ENCODE results near the gene OR6K2. TPM values are rescaled to one million over a fixed set of nuclear protein-coding genes. Genes with fewer than 3 reads are reported as not detected.
"Not testable (repeated sequence)": the region's sequence is repeated elsewhere in the genome, so short reads cannot be mapped to it uniquely, and the experiment has no call there.

OR6K2 gene
- polyA plus RNA-seq, 1 donor, result not detected

DNA sequence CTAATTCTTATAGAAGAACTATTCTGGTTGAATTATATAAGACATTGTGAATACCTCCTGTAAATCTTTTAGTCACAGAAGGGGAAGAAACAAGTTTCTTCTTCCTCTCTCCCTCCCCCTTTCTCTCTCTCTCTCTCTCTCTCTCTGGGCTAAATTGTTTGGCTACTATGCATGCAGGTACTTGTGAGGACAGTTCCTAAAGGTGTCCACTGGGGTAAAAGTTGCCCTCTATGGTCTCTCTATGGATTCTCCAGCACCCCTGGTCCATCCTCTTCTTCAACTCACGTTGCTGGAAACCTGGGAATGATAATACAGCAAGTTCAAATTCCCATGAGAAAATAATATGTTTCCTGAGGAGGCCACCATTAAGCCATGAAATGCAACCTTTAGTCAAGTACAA, 14.3 kb upstream of the OR6K2 start:
- H3K36me3 ChIP-seq (ENCODE audit: control insufficient read depth, insufficient read depth, low read length), result no peaks in the 10 kb centered on the region
- no peaks in the 10 kb centered on the region for H3K27me3 ChIP-seq (ENCODE audit: control insufficient read depth, insufficient read depth, low read length)
- H3K4me3 ChIP-seq (ENCODE audit: low read length), result no peak overlapping the region
- WGBS (ENCODE audit: insufficient coverage, low lambda C conversion rate), result no CpG with 5 or more reads among the region's 1 CpG
- H3K4me1 ChIP-seq (ENCODE audit: control insufficient read depth, insufficient read depth, low read length), result no peaks in the 10 kb centered on the region
- H3K9me3 ChIP-seq (ENCODE audit: control insufficient read depth, low read depth, low read length), result no peaks in the 10 kb centered on the region
- no peak for DNase-seq
- H3K27ac ChIP-seq (ENCODE audit: low read length), result no peak overlapping the region

DNA sequence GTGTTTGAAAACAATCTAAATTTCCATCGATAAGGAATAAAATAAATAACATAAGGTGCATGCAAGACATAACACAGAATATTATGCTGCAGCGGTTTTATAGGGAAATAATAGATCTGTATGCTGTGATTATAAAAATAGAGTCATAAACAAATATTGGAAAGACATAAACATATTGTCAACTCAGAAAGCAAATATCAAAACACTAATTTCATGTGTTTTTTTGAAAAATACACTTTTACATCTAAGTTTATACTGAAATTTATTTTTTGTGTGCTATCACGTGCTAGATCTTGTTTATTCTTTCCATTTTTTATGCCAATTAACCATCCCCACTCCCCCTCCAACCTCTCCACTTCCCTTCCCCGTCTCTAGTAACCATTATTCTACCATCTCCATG, 10.6 kb upstream of the OR6K2 start:
- Histone ChIP-seq H3K4me3 (ENCODE audit: low read length) (no peak overlapping the region), H3K27me3 (ENCODE audit: control insufficient read depth, insufficient read depth, low read length) (no peaks in the 10 kb centered on the region), H3K4me1 (ENCODE audit: control insufficient read depth, insufficient read depth, low read length) (no peaks in the 10 kb centered on the region), H3K36me3 (ENCODE audit: control insufficient read depth, insufficient read depth, low read length) (no peaks in the 10 kb centered on the region), H3K9me3 (ENCODE audit: control insufficient read depth, low read depth, low read length) (no peaks in the 10 kb centered on the region), H3K27ac (ENCODE audit: low read length) (no peak overlapping the region)
- no peak for DNase-seq
- WGBS (ENCODE audit: insufficient coverage, low lambda C conversion rate), result 74% methylated on average over 4 of the region's 4 CpGs

DNA sequence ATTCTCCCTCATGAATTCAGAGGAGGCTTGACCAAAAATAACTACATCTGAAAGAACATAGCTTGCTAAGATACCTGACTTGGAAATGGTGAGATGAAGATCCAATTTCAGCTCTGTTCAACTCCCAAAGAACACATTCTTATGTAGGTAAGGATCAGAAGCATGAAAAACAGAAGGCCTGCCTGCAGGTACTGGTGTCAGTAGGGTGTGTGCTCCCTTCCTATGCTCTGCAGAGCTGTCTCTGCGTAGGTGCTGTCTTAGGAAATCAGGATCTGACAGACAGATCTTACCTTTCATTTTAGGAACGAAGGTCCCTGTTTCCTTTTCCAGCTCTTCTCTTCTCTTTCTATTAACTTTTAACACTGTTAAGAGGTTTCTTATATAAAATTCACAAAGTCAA, 5.6 kb upstream of the OR6K2 start:
- H3K36me3 ChIP-seq (ENCODE audit: control insufficient read depth, insufficient read depth, low read length), result no peaks in the 10 kb centered on the region
- no peak overlapping the region for H3K27ac ChIP-seq (ENCODE audit: low read length)
- H3K27me3 ChIP-seq (ENCODE audit: control insufficient read depth, insufficient read depth, low read length), result no peaks in the 10 kb centered on the region
- WGBS (ENCODE audit: insufficient coverage, low lambda C conversion rate), result 50% methylated on average over 2 of the region's 2 CpGs
- DNase-seq, result no peak
- no peaks in the 10 kb centered on the region for H3K4me1 ChIP-seq (ENCODE audit: control insufficient read depth, insufficient read depth, low read length)
- no peaks in the 10 kb centered on the region for H3K9me3 ChIP-seq (ENCODE audit: control insufficient read depth, low read depth, low read length)
- no peak overlapping the region for H3K4me3 ChIP-seq (ENCODE audit: low read length)

DNA sequence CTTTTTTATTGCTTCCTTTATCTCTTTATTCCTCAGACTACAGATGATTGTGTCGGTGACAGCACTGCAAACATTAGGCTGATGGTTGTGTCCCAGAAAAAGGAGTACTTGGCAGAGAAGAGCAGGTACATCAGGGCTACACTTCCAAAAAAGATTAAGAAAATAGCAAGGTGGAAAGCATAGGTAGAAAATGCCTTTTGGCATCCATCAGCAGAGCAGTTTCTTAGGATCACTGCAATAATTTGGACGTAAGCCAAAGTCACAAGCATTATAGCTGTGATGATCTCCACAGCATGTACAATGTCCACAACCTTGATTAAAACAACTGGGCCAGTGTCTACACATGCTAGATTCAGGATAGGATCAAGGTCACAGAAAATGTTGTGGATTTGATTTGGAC, 5.9 kb downstream of the OR6K2 start:
- no peaks in the 10 kb centered on the region for H3K27me3 ChIP-seq (ENCODE audit: control insufficient read depth, insufficient read depth, low read length)
- no peaks in the 10 kb centered on the region for H3K9me3 ChIP-seq (ENCODE audit: control insufficient read depth, low read depth, low read length)
- H3K4me1 ChIP-seq (ENCODE audit: control insufficient read depth, insufficient read depth, low read length), result no peaks in the 10 kb centered on the region
- H3K4me3 ChIP-seq (ENCODE audit: low read length), result no peak overlapping the region
- WGBS (ENCODE audit: insufficient coverage, low lambda C conversion rate), result no CpG with 5 or more reads among the region's 2 CpGs
- H3K27ac ChIP-seq (ENCODE audit: low read length), result no peak overlapping the region
- no peaks in the 10 kb centered on the region for H3K36me3 ChIP-seq (ENCODE audit: control insufficient read depth, insufficient read depth, low read length)
- DNase-seq, result no peak

DNA sequence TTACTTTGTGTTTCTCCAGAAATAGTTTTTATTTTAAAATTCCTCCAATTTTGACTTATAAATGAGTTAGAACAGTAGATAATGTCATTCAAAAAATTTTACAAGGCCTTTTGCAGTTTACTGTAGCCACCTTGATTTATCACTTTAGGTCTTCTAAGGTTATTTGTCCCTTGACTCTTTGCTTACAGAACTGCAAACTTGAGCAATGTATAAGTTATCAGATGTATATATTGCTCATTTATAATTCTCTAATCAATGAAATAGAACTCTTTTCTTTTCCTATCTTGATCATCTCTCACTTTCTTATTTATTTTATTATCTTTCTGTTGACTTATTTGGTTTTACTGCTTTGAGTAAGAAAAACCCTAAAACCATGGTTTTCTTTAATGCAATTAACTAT, 8.1 kb downstream of the OR6K2 start:
- no peak for DNase-seq
- Histone ChIP-seq H3K4me1 (ENCODE audit: control insufficient read depth, insufficient read depth, low read length) (no peaks in the 10 kb centered on the region), H3K36me3 (ENCODE audit: control insufficient read depth, insufficient read depth, low read length) (no peaks in the 10 kb centered on the region), H3K27ac (ENCODE audit: low read length) (no peak overlapping the region), H3K4me3 (ENCODE audit: low read length) (no peak overlapping the region), H3K9me3 (ENCODE audit: control insufficient read depth, low read depth, low read length) (no peaks in the 10 kb centered on the region), H3K27me3 (ENCODE audit: control insufficient read depth, insufficient read depth, low read length) (no peaks in the 10 kb centered on the region)

DNA sequence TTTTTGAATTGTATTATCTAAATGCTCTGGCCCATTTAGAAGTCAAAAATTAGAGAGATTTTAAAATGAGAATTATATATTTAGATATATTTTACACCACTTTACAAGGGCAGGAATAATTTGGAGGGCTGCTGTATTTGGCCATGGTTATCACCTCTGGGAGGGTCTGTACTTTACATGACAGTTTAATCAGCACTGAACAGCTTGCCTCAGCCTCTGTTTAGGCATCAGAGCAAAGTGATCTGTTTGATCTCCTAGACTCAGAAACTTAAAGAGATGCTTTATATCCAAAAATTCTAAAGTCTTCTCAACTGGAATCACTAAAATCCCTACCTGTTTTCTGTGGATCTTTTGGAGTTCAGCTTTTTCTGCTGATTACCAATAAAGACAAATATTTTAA, 8.5 kb downstream of the OR6K2 start:
- Histone ChIP-seq H3K9me3 (ENCODE audit: control insufficient read depth, low read depth, low read length) (no peaks in the 10 kb centered on the region), H3K36me3 (ENCODE audit: control insufficient read depth, insufficient read depth, low read length) (no peaks in the 10 kb centered on the region), H3K4me1 (ENCODE audit: control insufficient read depth, insufficient read depth, low read length) (no peaks in the 10 kb centered on the region), H3K27me3 (ENCODE audit: control insufficient read depth, insufficient read depth, low read length) (no peaks in the 10 kb centered on the region), H3K4me3 (ENCODE audit: low read length) (no peak overlapping the region), H3K27ac (ENCODE audit: low read length) (no peak overlapping the region)
- no peak for DNase-seq

DNA sequence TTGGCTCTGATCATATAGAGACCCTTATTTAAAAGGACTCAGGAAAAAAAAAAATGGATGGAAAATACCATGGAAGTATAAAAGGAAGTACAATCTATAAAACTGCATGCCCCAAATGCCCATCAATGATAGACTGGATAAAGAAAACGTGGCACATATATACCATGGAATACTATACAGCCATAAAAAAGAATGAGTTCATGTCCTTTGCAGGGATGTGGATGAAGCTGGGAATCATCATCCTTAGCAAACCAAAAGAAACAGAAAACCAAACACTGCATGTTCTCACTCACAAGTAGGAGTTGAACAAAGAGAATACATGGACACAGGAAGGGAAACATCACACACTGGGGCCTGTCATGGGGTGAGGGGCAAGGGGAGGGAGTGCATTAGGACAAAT, 9.3 kb downstream of the OR6K2 start:
- not testable (repeated sequence) for H3K27me3 ChIP-seq (ENCODE audit: control insufficient read depth, insufficient read depth, low read length); H3K27ac ChIP-seq (ENCODE audit: low read length); DNase-seq; H3K36me3 ChIP-seq (ENCODE audit: control insufficient read depth, insufficient read depth, low read length); H3K4me3 ChIP-seq (ENCODE audit: low read length); H3K9me3 ChIP-seq (ENCODE audit: control insufficient read depth, low read depth, low read length); H3K4me1 ChIP-seq (ENCODE audit: control insufficient read depth, insufficient read depth, low read length)
- 43% methylated on average over 1 of the region's 1 CpG for WGBS (ENCODE audit: insufficient coverage, low lambda C conversion rate)

DNA sequence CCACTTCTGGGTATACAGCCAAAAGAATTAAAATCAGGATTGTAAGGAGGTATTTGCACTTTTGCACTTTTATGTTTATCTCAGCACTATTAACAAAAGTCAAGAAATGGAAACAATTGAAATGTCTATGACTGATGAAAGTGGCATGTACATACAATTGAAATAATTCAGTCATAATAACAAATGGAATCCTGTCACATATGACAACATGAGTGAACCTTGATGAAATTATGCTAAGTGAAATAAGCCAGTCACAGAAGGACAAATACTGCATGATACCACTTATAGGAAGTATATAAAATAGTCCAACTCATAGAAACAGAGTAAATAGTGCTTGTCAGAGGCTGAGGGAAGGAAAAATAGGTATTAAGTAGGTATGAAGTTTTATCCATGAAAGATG, 10.6 kb downstream of the OR6K2 start:
- H3K36me3 ChIP-seq (ENCODE audit: control insufficient read depth, insufficient read depth, low read length), result no peaks in the 10 kb centered on the region
- no peaks in the 10 kb centered on the region for H3K27me3 ChIP-seq (ENCODE audit: control insufficient read depth, insufficient read depth, low read length)
- H3K4me3 ChIP-seq (ENCODE audit: low read length), result no peak overlapping the region
- no peak for DNase-seq
- no peaks in the 10 kb centered on the region for H3K9me3 ChIP-seq (ENCODE audit: control insufficient read depth, low read depth, low read length)
- no peak overlapping the region for H3K27ac ChIP-seq (ENCODE audit: low read length)
- no peaks in the 10 kb centered on the region for H3K4me1 ChIP-seq (ENCODE audit: control insufficient read depth, insufficient read depth, low read length)

DNA sequence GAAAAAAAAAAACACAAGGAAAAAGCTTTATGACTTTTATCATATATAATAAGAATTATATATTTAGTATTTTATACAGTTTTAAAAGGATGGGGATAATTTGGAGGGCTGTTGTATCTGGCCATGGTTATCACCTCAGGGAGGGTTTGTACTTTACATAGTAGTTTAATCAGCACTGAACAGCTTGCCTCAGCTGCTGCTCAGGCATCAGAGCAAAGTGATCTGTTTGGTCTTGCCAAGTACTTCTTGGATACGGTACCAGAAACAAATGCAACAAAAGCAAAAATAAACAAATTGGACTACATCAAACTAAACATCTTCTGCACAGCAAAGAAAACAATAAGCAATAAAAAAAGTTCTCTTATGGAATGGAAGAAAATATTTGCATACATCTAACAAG, 11.3 kb downstream of the OR6K2 start:
- no peak for DNase-seq
- Histone ChIP-seq H3K4me3 (ENCODE audit: low read length) (no peak overlapping the region), H3K36me3 (ENCODE audit: control insufficient read depth, insufficient read depth, low read length) (no peaks in the 10 kb centered on the region), H3K4me1 (ENCODE audit: control insufficient read depth, insufficient read depth, low read length) (no peaks in the 10 kb centered on the region), H3K27me3 (ENCODE audit: control insufficient read depth, insufficient read depth, low read length) (no peaks in the 10 kb centered on the region), H3K27ac (ENCODE audit: low read length) (no peak overlapping the region), H3K9me3 (ENCODE audit: control insufficient read depth, low read depth, low read length) (no peaks in the 10 kb centered on the region)
- no CpG with 5 or more reads among the region's 1 CpG for WGBS (ENCODE audit: insufficient coverage, low lambda C conversion rate)

DNA sequence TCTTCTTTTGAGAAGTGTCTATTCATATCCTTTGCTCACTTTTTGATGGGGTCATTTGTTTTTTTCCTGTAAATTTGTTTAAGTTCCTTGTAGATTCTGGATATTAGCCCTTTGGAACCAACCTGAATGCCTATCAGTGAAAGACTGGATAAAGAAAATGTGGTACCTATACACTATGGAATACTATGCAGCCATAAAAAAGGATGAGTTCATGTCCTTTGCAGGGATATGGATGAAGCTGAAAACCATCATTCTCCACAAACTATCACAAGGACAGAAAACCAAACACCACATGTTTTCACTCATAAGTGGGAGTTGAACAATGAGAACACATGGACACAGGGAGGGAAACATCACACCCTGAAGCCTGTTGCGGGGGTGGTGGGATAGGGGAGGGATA, 12.1 kb downstream of the OR6K2 start:
- H3K4me1 ChIP-seq (ENCODE audit: control insufficient read depth, insufficient read depth, low read length); H3K36me3 ChIP-seq (ENCODE audit: control insufficient read depth, insufficient read depth, low read length); H3K9me3 ChIP-seq (ENCODE audit: control insufficient read depth, low read depth, low read length); H3K27me3 ChIP-seq (ENCODE audit: control insufficient read depth, insufficient read depth, low read length); DNase-seq; H3K4me3 ChIP-seq (ENCODE audit: low read length); H3K27ac ChIP-seq (ENCODE audit: low read length): not testable (repeated sequence)
- WGBS (ENCODE audit: insufficient coverage, low lambda C conversion rate), result no CpG with 5 or more reads among the region's 1 CpG

DNA sequence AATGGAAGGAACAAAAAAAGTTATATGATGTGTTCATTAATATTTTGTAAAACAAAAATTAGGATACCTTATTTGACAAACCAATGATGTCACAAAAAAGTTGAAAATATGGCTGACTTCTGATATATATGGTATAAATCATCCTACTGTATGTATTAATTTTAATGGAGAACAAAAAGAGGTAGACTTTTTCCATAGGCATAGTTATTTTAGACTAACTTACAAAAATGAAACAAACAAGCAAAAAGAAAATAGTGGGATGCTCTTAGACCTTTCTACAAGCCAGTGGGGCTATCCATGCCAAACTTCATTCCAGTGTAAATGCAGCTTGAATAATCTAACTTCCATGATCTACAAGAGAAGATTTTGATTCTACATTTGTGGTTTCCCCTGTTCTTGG, 13.4 kb downstream of the OR6K2 start:
- H3K4me3 ChIP-seq (ENCODE audit: low read length), result no peak overlapping the region
- H3K27ac ChIP-seq (ENCODE audit: low read length), result no peak overlapping the region
- no peaks in the 10 kb centered on the region for H3K9me3 ChIP-seq (ENCODE audit: control insufficient read depth, low read depth, low read length)
- H3K27me3 ChIP-seq (ENCODE audit: control insufficient read depth, insufficient read depth, low read length), result no peaks in the 10 kb centered on the region
- H3K36me3 ChIP-seq (ENCODE audit: control insufficient read depth, insufficient read depth, low read length), result no peaks in the 10 kb centered on the region
- H3K4me1 ChIP-seq (ENCODE audit: control insufficient read depth, insufficient read depth, low read length), result no peaks in the 10 kb centered on the region
- no peak for DNase-seq
